GM19455 (cell line): ENCODE results near the gene MYBPC1.

Source experiments
- ATAC-seq: cut with Tn5 transposase; IDR thresholded peaks from one replicate; pipeline ENCODE4 v1.9.1; 2021; ENCODE audit not compliant: unreplicated experiment

MYBPC1 gene

DNA sequence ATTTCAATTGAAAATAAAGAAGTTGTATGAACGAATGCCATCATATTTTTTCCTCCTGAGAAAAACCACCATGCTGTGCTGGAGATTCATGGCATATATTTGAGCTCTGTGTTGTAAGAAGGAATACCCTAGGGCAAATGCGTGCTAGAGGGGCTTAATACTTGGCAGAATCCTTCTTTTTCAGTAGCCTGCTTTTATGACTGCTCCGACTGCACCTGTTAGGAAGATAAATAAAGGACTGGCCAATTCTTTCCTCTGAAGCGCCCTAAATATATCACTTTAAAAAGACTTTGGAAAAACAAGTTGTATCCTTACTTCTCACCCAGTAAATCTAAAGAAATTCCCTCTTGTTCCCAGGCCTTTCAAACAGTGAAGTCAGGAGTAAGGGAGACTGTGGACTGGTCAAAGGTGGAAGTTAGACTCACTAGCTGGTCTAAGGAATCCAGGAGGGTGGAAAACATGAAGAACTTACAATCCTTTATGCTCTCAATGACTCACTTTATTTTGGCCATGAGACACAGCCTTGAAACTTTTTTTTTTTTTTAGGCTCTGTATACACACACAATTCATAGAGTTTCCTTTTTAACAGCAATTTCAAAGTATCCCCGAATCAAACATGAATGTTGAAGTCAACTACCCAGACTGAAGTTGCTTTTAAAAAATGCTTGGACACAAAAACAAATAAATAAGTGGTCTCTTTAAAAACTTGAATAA is 5.2 kb downstream of the MYBPC1 start:
- no peak for ATAC-seq

DNA sequence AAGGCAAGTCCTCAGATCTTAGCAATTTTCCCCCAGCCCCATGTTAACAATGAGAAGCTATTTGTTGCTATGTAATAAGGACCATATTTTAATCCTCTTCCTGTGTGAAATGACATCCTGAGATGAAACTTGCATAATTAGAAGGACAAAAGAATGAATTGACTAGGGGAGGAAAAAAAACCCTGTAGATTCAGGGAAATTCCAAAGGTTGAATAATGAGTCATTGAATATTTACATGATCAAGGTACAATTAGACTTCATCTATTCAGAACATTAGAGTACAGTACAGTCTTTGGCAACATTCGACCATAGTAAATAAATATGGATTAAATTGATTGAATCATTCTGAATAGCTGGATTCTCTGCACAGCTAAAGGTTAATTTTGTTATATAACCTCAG is 9.4 kb downstream of the MYBPC1 start:
- no peak for ATAC-seq

DNA sequence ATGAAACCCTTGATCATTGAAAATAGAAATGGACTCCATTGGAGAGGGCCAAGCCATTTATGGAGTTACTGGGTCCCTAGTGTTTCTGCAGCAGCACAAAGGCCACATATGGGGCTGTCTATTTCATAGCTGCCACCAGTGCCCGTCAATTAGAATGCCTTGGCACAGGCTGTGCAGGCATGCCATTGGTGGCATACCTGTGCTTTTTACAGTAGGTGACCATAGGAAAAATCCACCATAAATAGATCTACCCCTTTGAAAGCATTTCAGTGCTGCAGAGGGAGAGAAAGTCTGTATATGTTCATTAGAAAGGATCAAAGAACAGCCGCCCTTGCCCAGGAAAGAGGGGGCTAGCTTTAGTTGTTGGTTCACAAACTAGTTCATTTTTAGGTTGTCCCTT is 13.1 kb downstream of the MYBPC1 start:
- ATAC-seq: no peak

DNA sequence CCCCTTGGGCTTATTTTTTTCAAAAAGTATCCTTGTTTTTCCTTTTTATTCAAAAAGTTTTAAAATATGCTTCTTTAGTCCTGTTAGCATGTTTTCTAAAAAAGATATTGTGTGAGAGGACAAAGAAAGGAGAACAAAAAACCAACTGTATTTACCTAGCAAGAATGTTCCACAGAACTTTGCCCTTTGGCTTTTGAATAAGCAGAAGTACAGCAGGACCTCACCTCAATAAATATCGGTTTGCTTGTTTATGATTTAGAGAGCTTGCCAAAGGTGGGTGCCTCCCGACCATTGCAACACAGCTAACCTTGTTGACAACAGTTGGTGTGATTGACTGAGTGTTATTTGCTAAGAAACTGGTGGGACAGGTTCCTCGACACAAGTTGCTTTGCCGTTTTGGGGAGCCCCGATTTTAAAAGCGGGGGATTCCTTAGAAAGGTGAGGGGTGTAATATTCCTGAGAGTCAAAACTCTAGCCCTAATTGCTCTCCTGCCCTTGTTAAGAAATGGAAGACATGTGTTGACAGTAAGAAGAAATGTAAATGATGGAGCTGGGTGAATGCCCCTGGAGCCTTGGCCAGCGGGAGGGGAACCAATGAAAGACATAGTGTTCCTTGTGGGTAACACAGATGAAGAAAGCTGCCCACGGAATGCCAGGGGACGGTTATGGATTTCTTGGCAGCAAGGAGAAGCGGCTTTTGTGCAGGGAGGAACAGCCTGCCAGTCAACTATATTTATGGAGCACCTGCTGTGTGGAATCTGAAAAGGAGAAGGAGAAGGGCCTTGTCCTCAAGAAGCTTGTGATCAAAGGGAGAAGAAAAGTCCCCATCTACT is 13.7 kb downstream of the MYBPC1 start:
- no peak for ATAC-seq

DNA sequence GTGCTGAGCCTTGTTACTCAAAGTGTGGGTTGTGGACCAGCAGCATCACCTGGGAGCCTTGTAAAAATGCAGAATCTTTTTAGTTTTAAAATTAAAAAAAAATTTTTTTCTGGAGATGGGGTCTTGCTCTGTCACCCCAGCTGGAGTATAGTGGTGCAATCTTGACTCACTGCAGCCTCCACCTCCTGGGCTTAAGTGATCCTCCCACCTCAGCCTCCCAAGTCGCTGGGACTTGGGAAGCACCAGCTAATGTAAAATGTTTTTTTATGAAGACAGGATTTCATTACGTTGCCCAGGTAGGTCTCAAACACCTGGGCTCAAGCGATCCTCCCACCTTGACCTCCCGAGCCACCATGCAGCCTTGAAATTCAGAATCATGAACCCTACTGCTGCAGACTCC is 14.4 kb downstream of the MYBPC1 start:
- ATAC-seq: no peak

DNA sequence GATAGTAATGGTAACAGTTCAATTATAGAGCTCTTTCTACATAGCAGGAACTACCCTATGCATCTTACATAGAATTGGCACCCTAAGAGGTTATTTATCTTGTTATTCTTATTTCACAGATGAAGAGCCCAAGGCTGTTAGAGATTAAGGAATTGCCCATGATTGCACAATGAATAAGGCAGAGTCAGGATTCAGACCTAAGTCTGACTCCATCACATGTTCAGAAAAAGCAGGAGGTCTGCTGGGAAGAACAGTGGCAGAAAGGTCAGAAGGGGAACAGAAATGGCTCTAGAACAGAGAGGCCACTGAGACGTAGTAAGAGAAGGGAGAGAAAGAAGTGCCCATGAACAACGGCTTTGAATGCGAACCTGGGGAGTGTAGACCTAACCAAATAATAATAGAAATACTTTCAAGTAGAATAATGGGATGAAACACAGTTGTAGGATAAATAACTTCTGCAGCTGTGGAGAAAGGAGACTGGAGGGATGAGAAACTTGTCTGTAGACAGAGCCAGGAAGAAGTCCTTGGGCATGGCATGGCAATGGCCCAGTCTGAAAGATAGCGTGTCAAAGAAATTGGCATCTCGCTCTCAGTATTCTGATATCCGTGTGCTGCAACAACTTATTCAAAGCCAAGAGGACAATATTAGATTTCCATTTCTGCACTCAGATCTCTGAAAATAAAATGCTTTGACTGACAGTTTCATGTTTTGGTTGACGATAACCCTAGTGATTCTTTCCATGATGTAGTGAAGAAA is 17.6 kb downstream of the MYBPC1 start:
- ATAC-seq: no peak

DNA sequence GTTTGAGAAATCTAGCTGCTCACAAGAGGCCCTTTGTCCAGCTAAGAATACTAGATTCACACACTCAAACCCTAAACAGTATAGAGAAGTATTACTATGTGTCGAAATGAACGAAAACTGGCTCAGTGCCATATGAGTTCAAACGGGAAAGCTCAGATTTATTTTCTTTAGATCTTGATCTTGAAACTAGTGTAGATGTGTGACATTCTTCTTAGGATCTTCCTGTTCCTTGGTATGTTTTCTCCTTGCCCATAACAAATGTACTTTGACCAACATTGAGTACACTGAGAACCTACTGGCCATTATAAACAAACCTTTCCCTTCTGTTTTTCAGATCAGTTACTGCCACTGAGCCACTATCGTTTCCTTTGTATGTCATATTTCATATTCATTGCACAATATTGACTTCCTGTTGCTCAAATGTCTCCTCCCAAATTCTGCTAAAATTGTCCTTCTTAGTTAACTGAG is 21.3 kb downstream of the MYBPC1 start:
- no peak for ATAC-seq

DNA sequence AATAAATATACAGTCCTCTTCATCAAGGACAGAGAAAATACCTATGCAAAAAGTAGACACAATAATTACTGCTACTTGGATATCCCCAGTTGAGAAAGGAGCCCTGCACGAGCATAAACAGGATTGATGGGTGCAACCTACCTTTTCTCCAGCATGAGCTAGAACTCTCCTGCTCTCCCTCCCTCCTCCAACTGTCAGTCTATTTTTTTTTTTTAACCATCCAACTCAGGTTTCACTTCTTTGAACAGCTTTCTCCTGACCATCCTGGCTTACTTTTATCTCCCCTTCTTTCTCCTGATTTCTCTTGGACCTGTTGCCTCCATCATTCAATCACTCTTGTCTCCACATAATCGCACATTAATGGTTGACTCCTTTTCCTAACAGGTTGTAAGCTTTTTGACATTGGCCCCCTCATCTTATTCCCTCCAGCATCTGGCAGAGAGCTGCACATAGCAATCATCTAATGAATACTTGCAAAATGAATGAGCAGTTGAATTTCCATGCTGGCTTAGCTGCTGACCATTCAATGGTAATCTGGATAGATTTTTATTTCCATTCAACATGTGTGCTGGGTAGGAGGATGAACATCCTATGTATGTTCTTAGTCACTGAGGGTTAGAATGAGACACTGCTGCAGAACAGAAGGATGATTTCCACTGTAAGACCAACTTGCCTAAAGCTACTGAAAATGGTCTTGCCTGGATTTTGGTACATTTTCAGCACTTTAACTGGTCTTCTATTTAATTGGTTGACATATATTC is 24.4 kb downstream of the MYBPC1 start:
- no peak for ATAC-seq

DNA sequence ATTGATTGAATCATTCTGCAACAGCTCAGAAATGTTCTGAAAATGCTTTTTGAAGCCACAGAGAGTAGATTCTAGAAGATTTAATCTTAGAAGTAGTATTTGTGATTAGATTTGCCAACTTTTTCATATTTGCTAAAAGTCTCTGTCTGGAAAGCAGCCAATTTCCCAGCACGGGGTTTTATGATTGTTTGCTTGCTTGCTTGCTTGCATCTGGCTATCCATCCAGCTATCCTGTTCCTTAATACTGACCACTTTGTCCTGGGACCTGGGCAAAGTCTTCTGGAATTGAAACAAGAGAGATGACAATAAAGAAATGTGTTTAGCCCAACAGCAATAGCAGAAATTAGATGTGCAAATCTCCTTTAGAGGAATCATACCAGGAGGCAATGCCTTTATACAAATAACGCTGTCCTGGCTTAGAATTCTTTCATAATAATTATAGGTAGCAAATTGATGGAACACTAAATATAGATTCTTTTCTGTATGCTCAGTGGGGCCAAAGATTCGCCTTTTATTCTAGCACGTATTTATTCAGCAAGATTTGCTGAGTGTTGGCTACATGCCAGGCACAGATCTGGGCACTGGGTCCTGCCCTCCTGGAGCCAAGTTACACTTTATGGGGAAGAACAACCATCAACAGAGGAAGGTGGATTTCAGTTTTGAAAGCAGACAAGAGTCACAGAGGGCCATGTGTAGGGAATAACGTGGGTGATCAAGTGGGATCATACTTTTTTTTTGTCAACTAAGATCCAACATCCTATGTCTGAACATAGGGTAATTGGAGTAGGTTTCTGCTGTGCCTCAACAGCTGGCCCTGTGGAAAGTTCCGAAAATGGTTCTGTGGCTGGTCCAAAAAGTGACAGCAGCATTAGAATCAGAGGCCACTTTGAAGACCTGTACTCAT is 25.3 kb downstream of the MYBPC1 start:
- no peak for ATAC-seq

DNA sequence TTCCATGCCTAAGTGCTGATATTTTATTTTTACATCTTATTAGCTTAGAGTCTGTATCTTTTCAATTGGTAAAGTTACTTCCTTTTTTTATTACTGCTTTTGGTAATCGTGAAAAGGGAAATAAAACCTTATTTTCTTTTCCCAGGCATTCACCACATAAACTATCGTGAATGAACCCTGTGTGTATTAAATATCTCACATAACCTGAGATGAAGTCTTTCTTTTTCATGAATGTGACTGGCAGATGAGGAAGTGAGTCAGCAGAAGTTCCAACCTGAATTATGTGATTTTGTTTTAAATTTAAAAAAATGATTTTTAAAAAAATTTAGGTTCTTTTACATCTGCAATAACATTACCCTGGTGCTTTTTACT is 26.0 kb downstream of the MYBPC1 start:
- no peak for ATAC-seq

DNA sequence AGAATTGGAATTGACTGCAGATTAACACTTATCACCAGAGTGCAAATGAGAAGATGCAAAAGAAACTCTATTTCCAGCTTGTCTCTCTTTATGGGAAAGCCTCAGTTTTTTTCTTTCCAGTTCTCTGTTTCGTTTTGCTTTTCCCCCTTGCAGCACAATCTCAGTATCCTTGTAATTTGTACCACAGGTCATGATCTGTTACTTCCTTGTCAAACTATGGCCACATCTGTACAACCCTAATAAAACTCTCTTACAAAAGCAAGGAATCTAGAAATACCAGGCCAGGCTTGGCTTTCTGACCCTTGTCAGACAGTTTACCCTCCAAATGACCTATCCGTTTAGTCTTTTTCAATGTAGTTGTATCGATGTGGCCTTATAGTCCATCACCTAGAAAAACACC is 33.9 kb downstream of the MYBPC1 start:
- no peak for ATAC-seq

DNA sequence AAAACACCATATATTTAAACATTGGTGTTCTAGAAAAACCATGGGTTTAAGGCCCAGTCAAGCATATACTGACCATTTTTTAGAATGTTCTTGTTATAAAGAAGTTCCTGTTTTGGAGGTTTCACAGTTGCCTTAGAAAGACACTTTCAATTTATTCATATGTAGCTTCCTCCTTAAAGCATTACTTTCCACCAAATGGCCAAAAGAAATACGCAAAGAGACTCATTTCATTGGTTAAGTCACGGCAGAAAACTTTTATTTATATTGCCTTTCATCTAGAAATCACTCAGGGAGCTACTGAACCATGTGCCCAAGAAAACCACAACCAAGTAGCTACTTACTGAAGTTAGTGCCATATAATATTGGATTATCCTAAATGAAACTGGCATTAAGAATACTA is 40.0 kb downstream of the MYBPC1 start:
- ATAC-seq: peak; percentile 89

DNA sequence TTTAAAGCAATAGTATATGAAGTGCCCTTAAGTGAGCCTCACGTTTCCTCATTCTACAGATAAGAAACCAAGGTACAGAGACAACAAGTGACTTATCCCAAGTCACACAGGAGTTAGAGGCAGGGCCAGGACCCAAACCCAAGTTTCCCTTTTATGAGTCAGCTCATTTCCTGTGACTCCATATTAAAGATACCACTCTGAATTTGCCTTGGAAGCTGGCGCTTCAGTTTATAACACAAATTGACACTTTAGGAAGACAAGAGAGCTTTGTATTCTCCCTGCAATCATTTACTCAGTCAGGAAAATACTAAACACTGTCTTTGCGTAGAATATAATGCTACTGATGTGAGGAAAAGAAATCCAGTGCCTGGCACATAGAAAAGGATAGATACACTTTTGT is 43.2 kb downstream of the MYBPC1 start:
- no peak for ATAC-seq

DNA sequence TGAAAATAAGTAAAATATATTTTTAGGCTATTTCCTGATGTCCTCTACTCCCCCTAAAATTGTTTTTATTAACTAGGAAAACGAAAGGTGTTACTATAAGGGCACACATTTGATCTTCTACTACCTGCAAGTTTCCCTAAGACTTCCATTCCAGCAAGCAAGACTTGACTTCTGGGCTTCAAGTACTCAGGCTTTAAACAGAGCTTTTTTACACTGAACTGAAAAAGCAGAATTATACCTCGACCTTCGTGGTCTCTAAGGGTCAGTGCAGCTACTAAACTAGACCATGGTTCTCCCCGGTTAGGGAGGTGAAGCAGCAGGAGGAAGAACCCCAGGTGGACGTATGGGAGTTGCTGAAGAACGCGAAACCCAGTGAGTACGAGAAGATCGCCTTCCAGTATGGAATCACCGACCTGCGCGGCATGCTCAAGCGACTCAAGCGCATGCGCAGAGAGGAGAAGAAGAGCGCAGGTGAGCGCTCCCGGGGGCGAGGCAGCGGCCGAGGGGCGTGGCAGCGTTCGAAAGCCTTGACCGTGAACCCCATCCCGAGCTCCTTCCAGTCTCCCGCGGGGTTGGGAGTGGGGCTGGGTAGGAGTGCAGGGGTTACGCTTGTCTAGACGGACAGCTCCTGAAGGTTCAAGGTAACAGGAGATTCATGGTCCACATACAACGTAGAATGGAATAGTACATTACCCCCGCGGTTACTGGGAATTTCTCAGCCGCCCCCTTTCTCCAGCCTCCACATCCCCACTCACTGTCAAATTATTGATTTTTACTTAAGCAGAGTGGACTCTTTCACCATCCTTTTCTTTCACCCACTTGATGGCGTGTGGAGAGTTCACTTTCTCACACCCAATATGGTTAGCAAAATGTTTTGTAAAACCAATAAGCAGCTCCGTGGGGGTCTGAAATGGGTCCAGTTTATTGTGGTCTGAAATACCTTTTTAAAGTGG is 47.6 kb downstream of the MYBPC1 start:
- no peak for ATAC-seq

DNA sequence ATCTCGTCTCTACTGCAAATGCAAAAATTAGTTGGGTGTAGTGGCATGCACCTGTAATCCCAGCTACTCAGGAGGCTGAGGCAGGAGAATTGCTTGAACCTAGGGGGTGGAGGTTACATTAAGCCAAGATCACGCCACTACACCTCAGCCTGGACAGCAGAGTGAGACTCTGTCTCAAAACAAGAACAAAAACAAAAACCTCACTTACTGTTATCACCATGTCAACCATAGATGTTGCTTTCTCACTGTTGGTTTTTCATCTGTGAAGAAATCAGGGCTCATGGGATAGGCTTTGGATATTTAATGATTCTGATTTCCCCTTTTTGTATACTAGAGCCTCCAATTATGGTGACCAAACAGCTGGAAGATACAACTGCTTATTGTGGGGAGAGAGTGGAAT is 52.9 kb downstream of the MYBPC1 start:
- ATAC-seq: no peak

DNA sequence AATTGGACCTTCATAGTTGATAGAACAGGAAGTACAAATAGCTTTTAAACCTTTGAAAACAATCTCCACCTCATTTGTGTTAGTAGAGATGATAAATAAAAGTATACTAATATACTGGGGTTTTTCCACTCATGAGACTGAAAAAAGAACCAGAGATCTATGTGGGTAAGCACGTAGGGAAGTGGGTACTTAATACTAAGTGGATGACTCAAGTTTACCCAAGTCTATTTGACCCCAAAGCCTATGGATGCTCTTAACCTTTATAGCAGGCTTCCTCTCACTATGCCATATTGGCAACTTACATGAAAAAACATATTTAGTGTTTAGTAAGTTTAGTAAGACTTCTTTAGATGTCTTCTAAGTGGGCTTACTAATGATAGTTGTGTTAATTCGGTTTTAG is 53.4 kb downstream of the MYBPC1 start:
- ATAC-seq: no peak

DNA sequence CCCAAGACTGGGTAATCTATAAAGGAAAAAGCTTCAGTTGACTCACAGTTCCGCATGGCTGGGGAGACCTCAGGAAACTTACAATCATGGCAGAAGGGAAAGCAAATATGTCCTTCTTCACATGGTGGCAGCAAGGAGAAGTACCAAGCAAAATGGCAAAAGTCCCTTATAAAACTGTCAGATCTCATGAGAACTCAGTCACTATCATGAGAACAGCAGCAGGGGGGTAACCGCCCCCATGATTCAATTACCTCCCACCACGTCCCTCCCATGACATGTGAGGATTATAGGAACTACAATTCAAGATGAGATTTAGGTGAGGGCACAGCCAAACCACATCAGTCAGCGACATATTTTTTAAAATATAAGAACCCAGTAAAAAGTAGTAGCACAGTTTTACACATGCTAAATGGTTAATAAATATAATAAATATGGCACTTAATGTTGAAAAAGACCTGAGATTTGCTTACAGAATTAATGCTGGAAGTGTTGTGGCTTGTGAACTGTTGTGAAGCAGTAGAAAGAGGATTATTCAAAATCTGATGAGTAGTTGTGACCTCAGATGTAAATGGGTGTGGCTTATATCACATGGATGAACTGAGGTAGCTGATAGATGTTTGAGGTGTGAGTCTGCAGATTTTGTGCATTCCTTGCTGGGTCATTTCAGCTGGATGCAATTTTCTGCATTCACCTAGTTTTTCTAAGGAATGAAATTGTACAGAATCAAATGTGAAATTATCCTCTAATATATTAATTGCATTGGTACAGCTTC is 55.8 kb downstream of the MYBPC1 start:
- no peak for ATAC-seq

DNA sequence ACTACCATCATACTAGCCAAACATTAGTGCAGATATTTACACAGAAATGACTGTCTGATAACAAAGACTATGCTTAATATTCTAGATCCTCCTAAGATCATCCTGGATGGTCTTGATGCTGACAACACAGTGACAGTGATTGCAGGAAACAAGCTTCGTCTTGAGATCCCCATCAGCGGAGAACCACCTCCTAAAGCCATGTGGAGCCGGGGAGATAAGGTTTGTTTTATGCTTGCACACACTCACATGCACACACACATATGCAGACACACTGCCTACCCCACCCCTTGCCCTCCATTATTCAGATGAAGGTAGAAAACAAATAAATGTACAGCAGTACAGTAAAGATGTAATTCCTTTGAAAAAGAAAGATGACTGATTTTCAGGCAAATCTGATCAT is 58.3 kb downstream of the MYBPC1 start:
- ATAC-seq: no peak
